Measurements from ENCODE around the gene NR3C2. TPM values are rescaled to one million over a fixed set of nuclear protein-coding genes. Genes with fewer than 3 reads are reported as not detected.

NR3C2 gene
- polyA plus RNA-seq, 1 donor from 2014 or later = 0.06 TPM

- Histone ChIP-seq H4K20me1 (ENCODE audit: insufficient read depth) (no peaks in the 10 kb centered on the region), H3K36me3 (ENCODE audit: insufficient read depth, low read length) (no peaks in the 10 kb centered on the region), H3K27ac (ENCODE audit: low read length) (no peak overlapping the region), H2AFZ (ENCODE audit: low read depth, low read length) (no peak overlapping the region), H3F3A (ENCODE audit: insufficient read depth, low read length, poor library complexity, severe bottlenecking) (no peaks in the 10 kb centered on the region), H3K9me3 (ENCODE audit: low read length) (no peaks in the 10 kb centered on the region), H3K9me2 (ENCODE audit: insufficient read depth, low read length) (no peaks in the 10 kb centered on the region), H3K9ac (ENCODE audit: low read length) (no peak overlapping the region), H3K4me2 (ENCODE audit: low read length) (no peak overlapping the region), H3K27me3 (ENCODE audit: insufficient read depth, low read depth, low read length) (no peaks in the 10 kb centered on the region), H3K79me2 (replicated peaks; ENCODE audit: insufficient read depth, low read length) (no peaks in the 10 kb centered on the region), H3K4me3 (ENCODE audit: low read length) (no peak overlapping the region)
- no peak for TF ChIP-seq SMC3 (conservative IDR thresholded peaks at IDR 0.05; ENCODE audit: poor library complexity)
- no peak for TF ChIP-seq TAF1 (IDR thresholded peaks at IDR 0.05; ENCODE audit: low read depth)
- no peak for TF ChIP-seq EZH2 (IDR thresholded peaks at IDR 0.05; ENCODE audit: borderline replicate concordance, insufficient read depth, low read length, poor library complexity, severe bottlenecking)
- no peak for TF ChIP-seq REST (IDR thresholded peaks at IDR 0.05; ENCODE audit: borderline replicate concordance)
- TF ChIP-seq POLR2AphosphoS5 (IDR thresholded peaks at IDR 0.05) = no peak
- TF ChIP-seq EP300 (conservative IDR thresholded peaks at IDR 0.05; ENCODE audit: poor library complexity, severe bottlenecking) = no peak
- no peak for TF ChIP-seq CTCF (IDR thresholded peaks at IDR 0.05; ENCODE audit: poor library complexity, severe bottlenecking)
- no peak for TF ChIP-seq RAD21 (conservative IDR thresholded peaks at IDR 0.05)
- TF ChIP-seq MXI1 (conservative IDR thresholded peaks at IDR 0.05; ENCODE audit: poor library complexity, severe bottlenecking) = no peak
These were observed 360.9 kb downstream of the NR3C2 start for GRCh38 chr4:148081267-148081666.

GRCh38 chr4:148079961-148080360 is 362.3 kb downstream of the NR3C2 start:
- Histone ChIP-seq H3K27ac (ENCODE audit: low read length) (no peak overlapping the region), H3K9ac (ENCODE audit: low read length) (no peak overlapping the region), H3K9me2 (ENCODE audit: insufficient read depth, low read length) (no peaks in the 10 kb centered on the region), H4K20me1 (ENCODE audit: insufficient read depth) (no peaks in the 10 kb centered on the region), H3K36me3 (ENCODE audit: insufficient read depth, low read length) (no peaks in the 10 kb centered on the region), H3K9me3 (ENCODE audit: low read length) (no peaks in the 10 kb centered on the region), H3K79me2 (replicated peaks; ENCODE audit: insufficient read depth, low read length) (no peaks in the 10 kb centered on the region), H3K4me3 (ENCODE audit: low read length) (no peak overlapping the region), H3K4me2 (ENCODE audit: low read length) (no peak overlapping the region), H2AFZ (ENCODE audit: low read depth, low read length) (no peak overlapping the region), H3F3A (ENCODE audit: insufficient read depth, low read length, poor library complexity, severe bottlenecking) (no peaks in the 10 kb centered on the region), H3K27me3 (ENCODE audit: insufficient read depth, low read depth, low read length) (no peaks in the 10 kb centered on the region)
- TF ChIP-seq TAF1 (IDR thresholded peaks at IDR 0.05; ENCODE audit: low read depth) = no peak
- TF ChIP-seq RAD21 (conservative IDR thresholded peaks at IDR 0.05) = no peak
- no peak for TF ChIP-seq CTCF (IDR thresholded peaks at IDR 0.05; ENCODE audit: poor library complexity, severe bottlenecking)
- TF ChIP-seq MXI1 (conservative IDR thresholded peaks at IDR 0.05; ENCODE audit: poor library complexity, severe bottlenecking) = no peak
- TF ChIP-seq POLR2AphosphoS5 (IDR thresholded peaks at IDR 0.05) = no peak
- no peak for TF ChIP-seq EZH2 (IDR thresholded peaks at IDR 0.05; ENCODE audit: borderline replicate concordance, insufficient read depth, low read length, poor library complexity, severe bottlenecking)
- no peak for TF ChIP-seq EP300 (conservative IDR thresholded peaks at IDR 0.05; ENCODE audit: poor library complexity, severe bottlenecking)
- no peak for TF ChIP-seq REST (IDR thresholded peaks at IDR 0.05; ENCODE audit: borderline replicate concordance)
- TF ChIP-seq SMC3 (conservative IDR thresholded peaks at IDR 0.05; ENCODE audit: poor library complexity) = no peak

All from neural cell (in vitro differentiated cells).